HepG2 (cell line): Measurements from ENCODE around the gene KRTAP5-10. TPM values are rescaled to one million over a fixed set of nuclear protein-coding genes. Genes with fewer than 3 reads are reported as not detected.
A peak's percentile ranks its signal among the peaks of the same experiment; 100 is the strongest.
"Not testable (repeated sequence)": the region's sequence is repeated elsewhere in the genome, so short reads cannot be mapped to it uniquely, and the experiment has no call there.

Source experiments
- ATAC-seq: fragments of 200-7000 bp; cut with Tn5 transposase; 3 replicates; pipeline ENCODE4 v1.9.1; 2020; ENCODE audit warnings: mild to moderate bottlenecking, moderate library complexity
- BruUV-seq: library from RNA; stranded (reverse); fragments of 400-500 nt; replicated peaks from 2 replicates; lab custom pipeline; 2021; lab: Mats Ljungman, UMichigan
- CTCF ChIA-PET: fragments of 300-600 bp; formaldehyde crosslinking; extraction: SDS; loops from one replicate; lab custom pipeline; 2021; ENCODE audit warnings: low total read pairs, inconsistent platforms, low intra/inter-chr PET ratio; lab: Yijun Ruan, JAX
- POLR2A ChIA-PET: fragments of 350-600 bp; sonication (Branson Sonifier 250); formaldehyde crosslinking; loops from one replicate; lab custom pipeline; 2020; ENCODE audit warnings: antibody characterized with exemption, inconsistent platforms; lab: Yijun Ruan, JAX
- DNase-seq: peaks from one replicate; pipeline ENCODE4 v3.0.0-alpha.2; 2015; ENCODE audit warnings: low spot score
- FAIRE-seq: peaks from 3 replicates; lab custom pipeline; 2011; peaks lifted over from hg19 to GRCh38; lab: Jason Lieb, UNC
- H2AFZ ChIP-seq: one replicate; pipeline ENCODE4 v1.6.1; 2011; ENCODE audit warnings: low read length, inconsistent platforms
- H3K27ac ChIP-seq: fragments of 300-600 bp; 3 replicates; pipeline ENCODE4 v1.8.0; 2011; ENCODE audit warnings: mixed run types, mild to moderate bottlenecking, mixed read lengths, low read length, inconsistent platforms; ENCODE audit not compliant: insufficient read depth; ENCODE audit errors: extremely low read length
- H3K27me3 ChIP-seq, 2 experiments: fragments of 200-600 bp in 1 of 2; 2 replicates in 1 of 2; 3 replicates in 1 of 2; pipeline versions ENCODE4 v1.6.0 to v1.8.0; 2011; ENCODE audit warnings: low read length in 2 of 2, mild to moderate bottlenecking in 2 of 2, moderate library complexity in 2 of 2, inconsistent platforms in 1 of 2; ENCODE audit not compliant: insufficient read depth in 2 of 2, control insufficient read depth in 1 of 2
- H3K36me3 ChIP-seq, 2 experiments: fragments of 200-600 bp in 1 of 2; replicated peaks in 1 of 2; 2 replicates in 1 of 2; 3 replicates in 1 of 2; pipeline versions ENCODE4 v1.5.1 to v1.8.0; 2011; ENCODE audit warnings: low read length in 2 of 2, inconsistent platforms in 1 of 2; ENCODE audit not compliant: insufficient read depth in 2 of 2, control insufficient read depth in 1 of 2
- H3K4me1 ChIP-seq: 2 replicates; pipeline ENCODE4 v1.5.1; 2012; ENCODE audit warnings: low read length, inconsistent platforms; ENCODE audit not compliant: insufficient read depth
- H3K4me2 ChIP-seq: 2 replicates; pipeline ENCODE4 v1.6.0; 2011; ENCODE audit warnings: low read depth, low read length, inconsistent platforms
- H3K4me3 ChIP-seq, 3 experiments: fragments of 200-600 bp in 1 of 3; sonication (generic), shearing (Covaris generic) in 1 of 3; replicated peaks in 1 of 3; 2 replicates each; pipeline ENCODE4 v1.5.1; 2011 to 2016; ENCODE audit warnings: low read length in 3 of 3, inconsistent platforms in 2 of 3, low read depth in 2 of 3, mild to moderate bottlenecking in 2 of 3, control low read depth in 1 of 3, mixed read lengths in 1 of 3; ENCODE audit not compliant: insufficient read depth in 1 of 3
- H3K79me2 ChIP-seq: one replicate; pipeline ENCODE4 v1.6.1; 2011; ENCODE audit warnings: low read length, inconsistent platforms; ENCODE audit not compliant: insufficient read depth
- H3K9ac ChIP-seq: 2 replicates; pipeline ENCODE4 v1.6.0; 2011; ENCODE audit warnings: mild to moderate bottlenecking, low read depth, low read length, inconsistent platforms; ENCODE audit not compliant: insufficient read depth
- H3K9me3 ChIP-seq: 2 replicates; pipeline ENCODE4 v1.5.1; 2012; ENCODE audit warnings: mild to moderate bottlenecking, low read length
- H4K20me1 ChIP-seq: 2 replicates; pipeline ENCODE4 v1.6.0; 2011; ENCODE audit warnings: inconsistent platforms, mild to moderate bottlenecking, low read length, moderate library complexity; ENCODE audit not compliant: insufficient read depth
- LCORL ChIP-seq, 2 experiments: fragments of 450-650 bp in 1 of 2; sonication (generic) in 1 of 2; formaldehyde crosslinking in 1 of 2; IDR thresholded peaks; 2 replicates each; pipeline versions ENCODE4 v1.5.0 to v1.6.1; 2017 to 2020; ENCODE audit warnings: antibody characterized with exemption in 1 of 2, missing genetic modification reagents in 1 of 2
- MED1 ChIP-seq: sonication (generic); formaldehyde crosslinking; IDR thresholded peaks from 2 replicates; pipeline ENCODE4 v1.4.0; 2020; ENCODE audit warnings: missing genetic modification reagents
- PITX1 ChIP-seq: sonication (generic); formaldehyde crosslinking; IDR thresholded peaks from 2 replicates; pipeline ENCODE4 v1.5.1; 2020; ENCODE audit warnings: mild to moderate bottlenecking, missing genetic modification reagents
- SALL1 ChIP-seq: sonication (generic); formaldehyde crosslinking; IDR thresholded peaks from 2 replicates; pipeline ENCODE4 v1.8.0; 2022; ENCODE audit warnings: mild to moderate bottlenecking, missing genetic modification reagents
- TBX2 ChIP-seq: sonication (generic); formaldehyde crosslinking; IDR thresholded peaks from 2 replicates; pipeline ENCODE4 v1.5.0; 2020; ENCODE audit warnings: missing genetic modification reagents, mild to moderate bottlenecking, borderline replicate concordance
- ZFX ChIP-seq: sonication (generic); formaldehyde crosslinking; IDR thresholded peaks from 2 replicates; pipeline ENCODE4 v1.4.0; 2020; ENCODE audit warnings: mild to moderate bottlenecking, low read depth, missing genetic modification reagents, moderate library complexity
- ZFY ChIP-seq: sonication (generic); formaldehyde crosslinking; IDR thresholded peaks from 2 replicates; pipeline ENCODE4 v1.4.0; 2020; ENCODE audit warnings: missing genetic modification reagents
- ZNF652 ChIP-seq: IDR thresholded peaks from 2 replicates; pipeline ENCODE4 v1.6.1; 2016; ENCODE audit warnings: low read depth, borderline replicate concordance
- WGBS: methylation state at CpG from one replicate; pipeline ENCODE4 v1.1.6; 2017; ENCODE audit warnings: low lambda C conversion rate; 5-methylcytosine and 5-hydroxymethylcytosine counted together
- in situ Hi-C: cut with HindIII; loops from 2 replicates; pipeline ENCODE4 v1.10.0; 2017; ENCODE audit warnings: low pct_unique_long_range_greater_than_20kb; ENCODE audit not compliant: extremely low pct_ligation_motif_present
- intact Hi-C: fragments of 100-400 bp; cut with micrococcal nuclease; formaldehyde crosslinking; loops from one replicate; pipeline ENCODE4 v1.10.0; 2022; ENCODE audit not compliant: unreplicated experiment
- polyA plus RNA-seq, 8 experiments: library from polyadenylated mRNA; depleted of rRNA in 3 of 8; stranded (reverse) in 7 of 8; unstranded in 1 of 8; fragments of >200 nt; fragmentation: Illumina TruSeq in 4 of 8; extraction: Trizol in 4 of 8; gene quantifications; 2 replicates each; pipeline versions ENCODE4 v1.2.1 to v1.2.3, GENCODE V29; 2011 to 2016; ENCODE audit warnings: low read depth in 4 of 8, missing spikeins in 1 of 8, mixed read lengths in 1 of 8; ENCODE audit not compliant: insufficient read depth in 1 of 8
- total RNA-seq, 5 experiments: library from RNA; depleted of rRNA; stranded (reverse); fragments of >200 nt; fragmentation: Illumina TruSeq; extraction: Trizol; gene quantifications; 2 replicates each; pipeline ENCODE4 v1.2.3, GENCODE V29; 2016; ENCODE audit warnings: low read depth in 1 of 5
- TF ChIP-seq, protein P1 (sequence below): sonication (generic); formaldehyde crosslinking; conservative IDR thresholded peaks from 2 replicates; pipeline ENCODE4 v1.4.0; 2020; ENCODE audit warnings: mild to moderate bottlenecking, missing genetic modification reagents, moderate library complexity

KRTAP5-10 gene
- total and polyA plus RNA-seq, 2 of the 13 experiments (the other 11 are each of a cell fraction or from before 2014, with no cell fraction given), result not detected

GRCh38 chr11:71614366-71614917 is 49.1 kb downstream of the KRTAP5-10 start:
- H3K79me2 ChIP-seq; POLR2A ChIA-PET; ATAC-seq; H3K27me3 ChIP-seq; in situ Hi-C loops; CTCF ChIA-PET; FAIRE-seq; intact Hi-C loops; H4K20me1 ChIP-seq; BruUV-seq; H3K9me3 ChIP-seq; H3K36me3 ChIP-seq; H3K9ac ChIP-seq; DNase-seq; TF ChIP-seq LCORL (IDR thresholded peaks at IDR 0.05): not testable (repeated sequence)
- Histone ChIP-seq H2AFZ (peak overlapping the region; percentile 63), H3K4me1 (peaks cover 31% of the 10 kb centered on the region), H3K27ac (peak overlapping the region; percentile 38), H3K4me2 (peak overlapping the region; percentile 74), H3K4me3 (peak overlapping the region in 1 of 3 experiments; percentile 13; a peak in 2 of 6 replicates)
- TF ChIP-seq LCORL (CRISPR knock-in tag; IDR thresholded peaks at IDR 0.05), result 0 out of 2 replicates have a peak, but pooled peaks have one; percentile 27
- TF ChIP-seq ZFX (CRISPR knock-in tag), result peak; percentile 8; the same call in 1 of the 2 replicates
- peak; percentile 29; the same call in 1 of the 2 replicates for TF ChIP-seq MED1 (CRISPR knock-in tag)
- TF ChIP-seq, protein P1, sequence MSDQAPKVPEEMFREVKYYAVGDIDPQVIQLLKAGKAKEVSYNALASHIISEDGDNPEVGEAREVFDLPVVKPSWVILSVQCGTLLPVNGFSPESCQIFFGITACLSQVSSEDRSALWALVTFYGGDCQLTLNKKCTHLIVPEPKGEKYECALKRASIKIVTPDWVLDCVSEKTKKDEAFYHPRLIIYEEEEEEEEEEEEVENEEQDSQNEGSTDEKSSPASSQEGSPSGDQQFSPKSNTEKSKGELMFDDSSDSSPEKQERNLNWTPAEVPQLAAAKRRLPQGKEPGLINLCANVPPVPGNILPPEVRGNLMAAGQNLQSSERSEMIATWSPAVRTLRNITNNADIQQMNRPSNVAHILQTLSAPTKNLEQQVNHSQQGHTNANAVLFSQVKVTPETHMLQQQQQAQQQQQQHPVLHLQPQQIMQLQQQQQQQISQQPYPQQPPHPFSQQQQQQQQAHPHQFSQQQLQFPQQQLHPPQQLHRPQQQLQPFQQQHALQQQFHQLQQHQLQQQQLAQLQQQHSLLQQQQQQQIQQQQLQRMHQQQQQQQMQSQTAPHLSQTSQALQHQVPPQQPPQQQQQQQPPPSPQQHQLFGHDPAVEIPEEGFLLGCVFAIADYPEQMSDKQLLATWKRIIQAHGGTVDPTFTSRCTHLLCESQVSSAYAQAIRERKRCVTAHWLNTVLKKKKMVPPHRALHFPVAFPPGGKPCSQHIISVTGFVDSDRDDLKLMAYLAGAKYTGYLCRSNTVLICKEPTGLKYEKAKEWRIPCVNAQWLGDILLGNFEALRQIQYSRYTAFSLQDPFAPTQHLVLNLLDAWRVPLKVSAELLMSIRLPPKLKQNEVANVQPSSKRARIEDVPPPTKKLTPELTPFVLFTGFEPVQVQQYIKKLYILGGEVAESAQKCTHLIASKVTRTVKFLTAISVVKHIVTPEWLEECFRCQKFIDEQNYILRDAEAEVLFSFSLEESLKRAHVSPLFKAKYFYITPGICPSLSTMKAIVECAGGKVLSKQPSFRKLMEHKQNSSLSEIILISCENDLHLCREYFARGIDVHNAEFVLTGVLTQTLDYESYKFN, result 0 out of 2 replicates have a peak, but pooled peaks have one; percentile 8
- TF ChIP-seq SALL1, result peak; percentile 15; the same call in 1 of the 2 replicates
- TF ChIP-seq ZNF652 (CRISPR knock-in tag), result peak; percentile 93
- TF ChIP-seq TBX2, result peak; percentile 52
- TF ChIP-seq PITX1 (CRISPR knock-in tag), result 0 out of 2 replicates have a peak, but pooled peaks have one; percentile 14
- TF ChIP-seq ZFY (CRISPR knock-in tag), result 0 out of 2 replicates have a peak, but pooled peaks have one; percentile 5
- WGBS, result 25% methylated on average over 12 of the region's 15 CpGs

DNA sequence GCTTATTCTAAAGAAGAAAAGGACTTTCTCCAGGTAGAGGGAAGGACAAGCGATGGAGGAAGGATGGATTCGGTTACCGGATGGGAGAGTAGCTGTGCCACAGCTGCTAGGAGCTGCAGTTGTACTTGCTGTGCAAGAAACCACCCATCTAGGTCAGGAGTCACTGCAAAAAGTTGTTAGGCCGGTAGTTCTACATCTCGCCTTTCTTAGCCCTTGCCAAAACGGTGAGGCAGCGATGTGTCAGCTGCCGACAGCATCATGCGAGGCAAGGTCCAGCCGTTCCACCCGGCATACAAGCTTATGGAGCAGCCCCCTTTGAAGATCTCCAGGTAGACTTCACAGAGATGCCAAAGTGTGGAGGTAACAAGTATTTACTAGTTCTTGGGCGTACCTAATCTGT is 49.6 kb downstream of the KRTAP5-10 start:
- H3K4me1 ChIP-seq, result peaks cover 31% of the 10 kb centered on the region
- BruUV-seq, POLR2A ChIA-PET, CTCF ChIA-PET, DNase-seq, intact Hi-C loops, in situ Hi-C loops, H3K4me2 ChIP-seq, FAIRE-seq, H3K27ac ChIP-seq, H3K9ac ChIP-seq, H2AFZ ChIP-seq, H4K20me1 ChIP-seq, H3K4me3 ChIP-seq, H3K9me3 ChIP-seq, ATAC-seq, H3K27me3 ChIP-seq, H3K36me3 ChIP-seq, H3K79me2 ChIP-seq: not testable (repeated sequence)
- 84% methylated on average over 3 of the region's 12 CpGs for WGBS
